ENCODE measurements around the gene FOXO6.
A peak's percentile ranks its signal among the peaks of the same experiment; 100 is the strongest.

- TF ChIP-seq CTCF (IDR thresholded peaks at IDR 0.05) (peak; percentile 42 to 71 (median 52)), POLR2A (IDR thresholded peaks at IDR 0.05) (no peak)
Measured at GRCh38 chr1:41360786-41361494, at the start of gene FOXO6.

All from right lobe of liver (tissue), 4 donors.